WTC11 (cell line): ENCODE data around the gene PALM3. TPM values are rescaled to one million over a fixed set of nuclear protein-coding genes. Genes with fewer than 3 reads are reported as not detected.

Source experiments
- ATAC-seq: fragments of 200-7000 bp; cut with Tn5 transposase; 2 replicates; pipeline ENCODE4 v1.10.0; 2021; ENCODE audit warnings: mild to moderate bottlenecking, moderate library complexity
- CTCF ChIA-PET: fragments of 300-600 bp; sonication (Branson Sonifier 250); formaldehyde crosslinking; loops from one replicate; lab custom pipeline; 2021; ENCODE audit warnings: antibody characterized with exemption; lab: Charles Lee
- POLR2A ChIA-PET: fragments of 350-600 bp; sonication (Branson Sonifier 250); formaldehyde crosslinking; loops from one replicate; lab custom pipeline; 2021; ENCODE audit warnings: antibody characterized with exemption; lab: Charles Lee
- DNase-seq: peaks from one replicate; pipeline ENCODE4 v3.0.0; 2021; ENCODE audit warnings: low spot score
- H3K27ac Mint-ChIP-seq: 2 replicates; pipeline ENCODE4 v1.8.0; 2021; ENCODE audit warnings: mixed read lengths
- H3K27me3 Mint-ChIP-seq: 2 replicates; pipeline ENCODE4 v1.8.0; 2021; ENCODE audit warnings: low read depth, mild to moderate bottlenecking, moderate library complexity, mixed read lengths
- H3K36me3 Mint-ChIP-seq: 2 replicates; pipeline ENCODE4 v1.8.0; 2021; ENCODE audit warnings: mixed read lengths
- H3K4me1 Mint-ChIP-seq: 2 replicates; pipeline ENCODE4 v1.8.0; 2022; ENCODE audit warnings: mixed read lengths
- H3K4me3 Mint-ChIP-seq: 2 replicates; pipeline ENCODE4 v1.8.0; 2021; ENCODE audit warnings: mild to moderate bottlenecking, moderate library complexity, mixed read lengths
- H3K9me3 Mint-ChIP-seq: 2 replicates; pipeline ENCODE4 v1.8.0; 2021; ENCODE audit warnings: mixed read lengths
- AFF4 ChIP-seq: sonication (generic); formaldehyde crosslinking; IDR thresholded peaks from 2 replicates; pipeline ENCODE4 v1.8.1; 2023; ENCODE audit warnings: mild to moderate bottlenecking, missing genetic modification reagents, borderline replicate concordance
- ATF2 ChIP-seq: sonication (generic); formaldehyde crosslinking; IDR thresholded peaks from 2 replicates; pipeline ENCODE4 v1.8.1; 2022; ENCODE audit warnings: low read depth, missing genetic modification reagents, borderline replicate concordance
- ATF6 ChIP-seq: sonication (generic); formaldehyde crosslinking; IDR thresholded peaks from 2 replicates; pipeline ENCODE4 v1.8.1; 2023; ENCODE audit warnings: mild to moderate bottlenecking, missing genetic modification reagents
- CREB1 ChIP-seq: sonication (generic); formaldehyde crosslinking; IDR thresholded peaks from 2 replicates; pipeline ENCODE4 v1.8.0; 2023; ENCODE audit warnings: mild to moderate bottlenecking, missing genetic modification reagents
- ERG ChIP-seq: fragments of 250-450 bp; sonication (Bioruptor Pico); IDR thresholded peaks from 2 replicates; pipeline ENCODE4 v1.8.0; 2021; ENCODE audit warnings: mild to moderate bottlenecking
- HMGA2 ChIP-seq: fragments of 250-450 bp; sonication (Bioruptor Pico); IDR thresholded peaks from 2 replicates; pipeline ENCODE4 v1.4.0; 2021; ENCODE audit warnings: mild to moderate bottlenecking, moderate library complexity
- HMGXB4 ChIP-seq: sonication (generic); formaldehyde crosslinking; IDR thresholded peaks from 2 replicates; pipeline ENCODE4 v1.8.1; 2023; ENCODE audit warnings: mild to moderate bottlenecking, moderate library complexity, missing genetic modification reagents
- IRF1 ChIP-seq: sonication (generic); formaldehyde crosslinking; IDR thresholded peaks from 2 replicates; pipeline ENCODE4 v1.8.0; 2023; ENCODE audit warnings: missing genetic modification reagents
- MLX ChIP-seq: sonication (generic); formaldehyde crosslinking; IDR thresholded peaks from 2 replicates; pipeline ENCODE4 v1.8.1; 2023; ENCODE audit warnings: mild to moderate bottlenecking, missing genetic modification reagents, moderate library complexity
- MYBL2 ChIP-seq: sonication (generic); formaldehyde crosslinking; IDR thresholded peaks from 2 replicates; pipeline ENCODE4 v1.8.1; 2023; ENCODE audit warnings: mild to moderate bottlenecking, moderate library complexity, missing genetic modification reagents
- NFYB ChIP-seq: sonication (generic); formaldehyde crosslinking; conservative IDR thresholded peaks from 2 replicates; pipeline ENCODE4 v1.8.0; 2022; ENCODE audit warnings: low read depth, missing genetic modification reagents
- NR1H2 ChIP-seq: sonication (generic); formaldehyde crosslinking; IDR thresholded peaks from 2 replicates; pipeline ENCODE4 v1.9.0; 2021; ENCODE audit warnings: mild to moderate bottlenecking, moderate library complexity, missing genetic modification reagents
- OVOL2 ChIP-seq: fragments of 250-450 bp; sonication (Bioruptor Pico); IDR thresholded peaks from 2 replicates; pipeline ENCODE4 v1.9.0; 2021; ENCODE audit warnings: mild to moderate bottlenecking, borderline replicate concordance
- RELA ChIP-seq: sonication (generic); formaldehyde crosslinking; IDR thresholded peaks from 2 replicates; pipeline ENCODE4 v1.8.1; 2022; ENCODE audit warnings: missing genetic modification reagents, mild to moderate bottlenecking, borderline replicate concordance
- SMAD4 ChIP-seq: sonication (generic); formaldehyde crosslinking; IDR thresholded peaks from 2 replicates; pipeline ENCODE4 v1.8.0; 2022; ENCODE audit warnings: mild to moderate bottlenecking, missing genetic modification reagents
- SP1 ChIP-seq: sonication (generic); formaldehyde crosslinking; conservative IDR thresholded peaks from 2 replicates; pipeline ENCODE4 v1.8.1; 2022; ENCODE audit warnings: missing genetic modification reagents
- TCF7 ChIP-seq: sonication (generic); formaldehyde crosslinking; IDR thresholded peaks from 2 replicates; pipeline ENCODE4 v1.8.0; 2022; ENCODE audit warnings: mild to moderate bottlenecking, low read depth, missing genetic modification reagents, moderate library complexity
- TP53 ChIP-seq: sonication (generic); formaldehyde crosslinking; IDR thresholded peaks from 2 replicates; pipeline ENCODE4 v1.8.1; 2023; ENCODE audit warnings: mild to moderate bottlenecking, missing genetic modification reagents
- USF2 ChIP-seq: sonication (generic); formaldehyde crosslinking; IDR thresholded peaks from 2 replicates; pipeline ENCODE4 v1.8.1; 2023; ENCODE audit warnings: mild to moderate bottlenecking, missing genetic modification reagents, moderate library complexity
- ZBTB43 ChIP-seq: sonication (generic); formaldehyde crosslinking; IDR thresholded peaks from 2 replicates; pipeline ENCODE4 v1.8.1; 2023; ENCODE audit warnings: mild to moderate bottlenecking, missing genetic modification reagents
- ZNF232 ChIP-seq: sonication (generic); formaldehyde crosslinking; IDR thresholded peaks from 2 replicates; pipeline ENCODE4 v1.8.0; 2022; ENCODE audit warnings: mild to moderate bottlenecking, missing genetic modification reagents
- ZNF396 ChIP-seq: fragments of 250-450 bp; sonication (Bioruptor Pico); IDR thresholded peaks from 2 replicates; pipeline ENCODE4 v1.8.0; 2021; ENCODE audit warnings: mild to moderate bottlenecking, moderate library complexity, borderline replicate concordance
- total RNA-seq: library from RNA; stranded (reverse); gene quantifications from 3 replicates; pipeline ENCODE4 v1.2.3, GENCODE V29; 2021

The PALM3 gene
- total RNA-seq, 1 experiment from 2014 or later: 31.1 TPM

- peaks cover 11% of the 10 kb centered on the region for H3K4me1 Mint-ChIP-seq
- ATAC-seq (no peak), DNase-seq (no peak)
- no peak for TF ChIP-seq ZBTB43
- no peak for TF ChIP-seq MYBL2
- TF ChIP-seq OVOL2 (CRISPR knock-in tag): no peak
- no peak for TF ChIP-seq USF2 (CRISPR knock-in tag)
- no peak for TF ChIP-seq MLX (CRISPR knock-in tag)
- TF ChIP-seq ERG (CRISPR knock-in tag): no peak
- TF ChIP-seq SP1: no peak
- TF ChIP-seq HMGA2 (CRISPR knock-in tag): no peak
- no peak for TF ChIP-seq NR1H2 (CRISPR knock-in tag)
- TF ChIP-seq ZNF232: no peak
- no peak for TF ChIP-seq ATF2 (CRISPR knock-in tag)
- TF ChIP-seq TCF7 (CRISPR knock-in tag): no peak
- TF ChIP-seq CREB1 (CRISPR knock-in tag): no peak
- no peak overlapping the region for H3K4me3 Mint-ChIP-seq
- H3K9me3 Mint-ChIP-seq: no peaks in the 10 kb centered on the region
- H3K27ac Mint-ChIP-seq: no peak overlapping the region
- POLR2A ChIA-PET: interaction anchor here (0.6 kb wide), 1 partner anchor 139 kb away, joined by 3 read pairs; no protein-coding TSS in a partner anchor
- H3K27me3 Mint-ChIP-seq: peaks cover 32% of the 10 kb centered on the region
- CTCF ChIA-PET: interaction anchor here (0.6 to 7.8 kb wide), 4 partner anchors 9 to 115 kb away, joined by 4 to 187 read pairs (median 85); partner anchors contain the start of genes MISP3 and RLN3
- H3K36me3 Mint-ChIP-seq: peaks cover 8% of the 10 kb centered on the region
Observed at GRCh38 chr19:14055396-14055795, 6.5 kb downstream of the PALM3 start.

GRCh38 chr19:14054721-14055120 lies 7.2 kb downstream of the PALM3 start:
- ChIA-PET CTCF (interaction anchor here (0.9 to 1.3 kb wide), 4 partner anchors 12 to 102 kb away, joined by 3 to 4 read pairs (median 4); partner anchors contain the start of genes MISP3 and RLN3), POLR2A (no interaction called here)
- no peak for DNase-seq
- TF ChIP-seq SMAD4 (no peak), HMGXB4 (CRISPR knock-in tag) (no peak), NFYB (no peak), ATF6 (no peak), ZNF396 (CRISPR knock-in tag) (no peak), RELA (CRISPR knock-in tag) (no peak), TP53 (no peak), IRF1 (CRISPR knock-in tag) (no peak), AFF4 (CRISPR knock-in tag) (no peak)

More at GRCh38 chr19:14054721-14055120, 7.2 kb downstream of the PALM3 start:
- H3K27ac Mint-ChIP-seq: no peak overlapping the region
- H3K4me1 Mint-ChIP-seq: peaks cover 11% of the 10 kb centered on the region
- ATAC-seq: no peak
- no peaks in the 10 kb centered on the region for H3K9me3 Mint-ChIP-seq
- no peak overlapping the region for H3K4me3 Mint-ChIP-seq
- H3K27me3 Mint-ChIP-seq: peaks cover 29% of the 10 kb centered on the region
- H3K36me3 Mint-ChIP-seq: peaks cover 10% of the 10 kb centered on the region
